Limb (tissue), 2 donors: ENCODE measurements around the gene SLC34A1.
"Not testable (repeated sequence)": the region's sequence is repeated elsewhere in the genome, so short reads cannot be mapped to it uniquely, and the experiment has no call there.

Experiments
- DNase-seq, 2 donors: peaks; one replicate each; pipeline ENCODE4 v3.0.0-alpha.2; 2016; ENCODE audit errors: extremely low spot score in 2 of 2

SLC34A1 gene

DNA sequence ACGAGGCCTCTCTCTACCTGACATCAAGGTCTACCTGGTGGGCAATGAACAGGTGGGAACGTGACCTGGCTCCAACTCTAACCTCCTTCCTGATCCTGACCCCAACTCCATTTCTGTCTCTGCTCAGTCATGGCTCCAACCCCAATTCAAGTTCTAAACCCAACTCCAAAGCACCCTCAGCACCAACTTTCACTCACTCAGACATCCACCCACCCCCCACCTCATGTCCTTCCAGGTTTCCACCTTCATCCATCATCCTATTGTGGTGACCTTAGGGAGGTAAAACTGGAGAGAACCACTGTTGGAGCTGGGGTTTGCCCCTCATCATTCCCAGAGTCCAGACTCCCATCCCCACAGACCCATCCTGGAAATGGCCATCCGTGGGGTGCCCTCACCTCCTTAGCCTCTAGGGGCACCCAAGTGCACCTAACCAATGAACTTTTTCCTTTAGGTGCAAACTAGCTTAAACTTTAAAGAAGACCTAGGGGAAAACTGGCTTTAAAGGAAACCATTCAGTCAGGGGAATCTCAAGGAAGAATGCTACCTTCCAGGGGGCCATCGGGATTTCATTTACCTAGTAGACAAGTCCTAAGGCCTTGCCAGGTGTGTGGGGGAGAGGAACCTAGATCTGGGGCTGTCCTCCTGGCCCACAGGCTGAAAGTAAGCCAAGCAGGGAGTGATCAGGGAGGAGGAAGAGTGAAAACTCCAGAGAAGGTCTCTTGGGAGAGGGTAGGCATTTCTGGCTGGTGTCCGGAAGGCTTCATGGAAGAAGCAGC, 15.2 kb upstream of the SLC34A1 start:
- no peak for DNase-seq

DNA sequence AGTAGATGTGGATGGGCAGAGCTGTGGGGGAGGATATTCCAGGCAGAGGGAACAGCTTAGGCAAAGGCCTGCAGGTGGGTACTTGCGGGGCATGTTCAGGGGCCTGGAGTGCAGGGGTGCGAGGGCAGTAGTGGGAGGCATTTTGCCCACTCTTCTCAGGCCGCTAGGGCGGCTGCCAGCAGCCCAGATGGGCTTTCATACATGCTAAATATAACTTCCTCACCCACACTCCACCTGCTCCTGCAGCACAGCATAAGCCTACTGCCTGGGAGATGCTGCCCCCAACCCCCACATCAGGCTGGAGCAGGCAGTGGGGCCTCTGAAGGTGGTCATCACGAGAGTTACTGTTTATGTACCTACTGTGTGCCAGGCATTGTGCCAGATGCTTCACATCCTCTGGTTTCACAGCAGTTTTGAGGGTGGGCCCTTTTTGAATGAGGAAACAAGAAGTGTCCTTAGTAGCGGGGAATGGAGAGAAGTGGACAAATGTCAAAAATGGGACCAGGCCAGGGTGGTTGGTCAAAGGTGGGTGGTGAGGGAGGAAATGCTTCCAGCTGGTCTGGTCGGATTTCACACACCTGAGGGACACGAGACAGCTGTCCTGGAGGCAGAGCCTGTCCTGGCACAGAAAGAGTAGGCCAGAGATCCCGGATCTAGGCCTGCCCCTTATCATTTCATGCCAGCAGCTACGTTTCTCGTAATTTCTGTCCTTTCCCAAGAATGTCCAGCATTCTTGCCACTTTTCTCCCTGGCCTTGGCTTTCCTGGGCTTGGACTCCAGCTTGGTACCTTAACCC, 14.4 kb upstream of the SLC34A1 start:
- DNase-seq, result no peak

DNA sequence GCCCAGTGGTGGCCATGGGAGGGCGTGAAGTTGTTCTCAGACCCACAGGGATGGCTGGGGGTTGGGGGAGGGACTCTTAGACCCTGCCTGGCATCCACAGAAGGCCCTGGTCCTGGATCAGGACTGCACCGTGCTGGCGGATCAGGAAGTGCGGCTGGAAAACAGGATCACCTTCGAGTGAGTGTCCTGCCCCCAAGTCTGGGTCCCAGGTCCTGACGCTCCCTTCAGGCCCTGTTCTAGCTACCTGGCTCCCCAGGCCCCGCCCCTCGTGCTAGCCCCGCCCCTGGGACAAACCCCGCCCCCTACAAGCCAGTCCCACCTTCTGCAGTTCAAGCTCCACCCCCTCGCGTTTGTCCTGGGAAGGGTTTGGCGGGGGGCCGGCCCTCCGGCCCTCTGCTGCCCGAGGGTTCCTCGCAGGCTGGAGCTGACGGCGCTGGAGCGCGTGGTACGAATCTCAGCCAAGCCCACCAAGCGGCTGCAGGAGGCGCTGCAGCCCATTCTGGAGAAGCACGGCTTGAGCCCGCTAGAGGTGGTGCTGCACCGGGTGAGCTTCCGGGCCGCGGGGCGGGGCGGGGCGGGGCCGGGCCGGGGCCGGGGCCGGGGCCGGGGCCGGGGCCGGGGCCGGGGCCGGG, 13.6 kb upstream of the SLC34A1 start:
- DNase-seq, result peak; percentile 76 to 84

DNA sequence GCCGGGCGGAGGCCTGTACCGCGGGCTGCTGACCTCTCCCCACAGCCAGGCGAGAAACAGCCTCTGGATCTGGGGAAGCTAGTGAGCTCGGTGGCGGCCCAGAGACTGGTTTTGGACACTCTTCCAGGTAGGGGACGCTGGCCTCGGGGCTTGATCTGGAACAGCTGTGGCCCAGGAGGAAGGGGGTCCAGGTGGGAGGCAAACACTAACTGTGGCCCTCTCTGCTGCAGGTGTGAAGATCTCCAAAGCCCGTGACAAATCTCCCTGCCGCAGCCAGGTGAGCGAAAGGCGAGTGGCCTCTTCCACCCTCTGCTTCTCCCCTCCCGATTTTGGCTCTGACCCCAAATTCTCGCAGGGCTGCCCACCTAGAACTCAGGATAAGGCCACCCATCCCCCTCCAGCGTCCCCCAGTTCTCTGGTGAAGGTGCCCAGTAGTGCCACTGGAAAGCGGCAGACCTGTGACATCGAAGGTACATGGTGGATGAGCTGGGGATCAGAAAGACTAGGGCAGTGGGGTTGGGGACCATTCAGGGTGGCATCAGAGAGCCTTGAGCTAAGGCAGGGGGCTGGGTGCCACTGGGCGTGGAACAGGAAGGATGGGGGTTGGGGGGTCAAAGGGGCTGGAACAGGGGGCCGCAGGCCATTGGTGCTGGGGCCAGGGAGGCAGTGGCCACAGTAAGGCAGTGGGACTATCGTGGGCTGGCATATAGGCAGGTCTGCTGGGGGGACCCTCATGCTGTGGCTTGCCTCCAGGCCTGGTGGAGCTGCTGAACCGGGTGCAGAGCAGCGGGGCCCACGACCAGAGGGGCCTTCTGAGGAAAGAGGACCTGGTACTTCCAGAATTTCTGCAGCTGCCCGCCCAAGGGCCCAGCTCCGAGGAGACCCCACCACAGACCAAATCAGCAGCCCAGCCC, 12.9 kb upstream of the SLC34A1 start:
- DNase-seq, result no peak

DNA sequence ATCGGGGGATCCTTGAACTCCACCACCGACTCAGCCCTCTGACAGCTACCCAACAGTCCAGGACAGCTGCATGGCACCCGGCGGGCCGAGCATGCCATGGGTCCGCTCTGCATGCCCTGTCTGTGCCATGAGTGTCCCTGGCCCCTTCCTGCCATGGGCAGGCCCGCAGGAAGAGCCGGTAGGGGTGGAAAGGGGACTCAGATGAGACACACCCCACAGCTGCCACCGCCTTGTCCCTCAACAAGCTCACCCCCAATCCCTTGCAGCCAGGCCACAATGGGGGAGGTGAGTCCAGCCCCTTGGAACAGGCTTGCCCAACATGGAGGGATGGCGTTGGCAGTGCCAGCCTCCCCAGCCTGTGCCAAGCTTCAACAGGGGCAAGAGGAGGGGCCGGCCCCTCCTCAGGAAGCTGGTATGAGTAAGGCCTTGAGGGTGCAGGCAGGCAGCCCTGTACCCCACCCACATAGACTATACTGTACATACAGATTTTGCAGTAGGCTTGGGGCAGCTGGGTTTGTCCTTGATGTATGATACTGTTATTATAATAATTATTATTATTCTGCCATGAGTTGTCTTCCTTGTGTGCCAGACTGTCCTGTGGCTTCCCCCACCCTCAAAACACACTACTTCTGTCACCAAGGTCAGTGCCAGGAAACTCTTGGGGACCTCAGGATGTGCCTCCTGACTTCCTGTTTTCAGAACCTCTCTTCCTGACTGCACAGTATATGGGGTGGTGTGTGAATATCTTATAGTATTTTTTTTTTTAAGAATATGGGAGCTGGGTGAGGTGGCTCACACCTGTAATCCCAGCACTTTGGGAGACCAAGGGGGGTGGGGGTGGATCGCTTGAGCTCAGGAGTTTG, 12.0 kb upstream of the SLC34A1 start:
- no peak for DNase-seq

DNA sequence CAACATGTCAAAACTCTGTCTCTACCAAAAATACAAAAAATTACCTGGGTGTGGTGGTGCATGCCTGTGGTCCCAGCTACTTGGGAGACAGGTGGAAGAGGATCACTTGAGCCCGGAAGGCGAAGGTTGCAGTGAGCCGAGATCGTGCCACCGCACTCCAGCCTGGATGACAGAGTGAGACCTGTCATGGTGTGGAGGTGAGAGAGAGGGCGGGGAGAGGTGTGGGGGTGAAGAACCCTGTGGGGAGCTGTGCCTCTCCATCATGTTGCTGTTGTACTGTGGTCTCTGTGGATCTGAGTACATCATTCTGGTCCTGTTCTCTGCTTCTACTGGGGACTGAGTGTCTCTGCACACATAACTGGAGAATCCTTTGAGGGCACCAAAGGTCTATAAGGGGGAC, 11.3 kb upstream of the SLC34A1 start:
- no peak for DNase-seq

DNA sequence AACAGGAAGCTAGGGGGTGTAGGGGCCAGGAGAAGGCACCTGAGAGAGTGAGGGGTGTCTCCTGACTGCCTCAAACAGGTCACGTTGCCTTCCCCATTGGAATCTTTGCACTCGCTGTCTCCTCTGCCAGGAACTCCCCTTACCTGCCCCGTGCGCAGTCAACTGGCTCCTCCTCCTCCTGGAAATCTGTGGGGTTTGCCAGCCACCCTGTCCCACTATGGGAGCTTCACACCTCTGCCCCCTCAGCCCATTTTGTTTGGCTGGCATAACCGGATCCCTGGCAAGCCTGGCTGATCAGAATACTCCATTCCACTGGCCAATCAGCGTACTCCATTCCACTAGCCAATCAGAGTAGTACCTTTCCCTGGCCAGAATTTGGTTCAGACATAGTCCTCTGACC, 10.4 kb upstream of the SLC34A1 start:
- no peak for DNase-seq

DNA sequence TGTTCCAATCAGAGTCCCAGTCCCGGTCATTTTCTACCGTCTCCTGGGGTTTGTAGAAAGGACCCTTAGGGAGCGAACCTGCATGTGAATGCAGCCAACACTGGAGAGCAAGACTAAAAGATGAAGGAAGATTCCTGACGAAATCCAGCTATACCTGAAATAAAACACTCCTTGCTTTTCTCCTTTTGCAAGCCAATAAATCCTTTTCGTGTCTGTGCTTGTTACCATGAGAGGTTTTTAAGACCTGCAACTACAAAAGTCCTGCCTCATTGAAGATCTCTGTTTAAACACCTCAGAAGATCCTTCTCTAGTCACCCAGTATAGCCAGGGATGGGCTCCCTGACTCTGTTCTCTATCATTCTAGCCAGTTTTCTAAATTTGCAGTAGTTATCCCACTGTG, 10.0 kb upstream of the SLC34A1 start:
- DNase-seq, result no peak

DNA sequence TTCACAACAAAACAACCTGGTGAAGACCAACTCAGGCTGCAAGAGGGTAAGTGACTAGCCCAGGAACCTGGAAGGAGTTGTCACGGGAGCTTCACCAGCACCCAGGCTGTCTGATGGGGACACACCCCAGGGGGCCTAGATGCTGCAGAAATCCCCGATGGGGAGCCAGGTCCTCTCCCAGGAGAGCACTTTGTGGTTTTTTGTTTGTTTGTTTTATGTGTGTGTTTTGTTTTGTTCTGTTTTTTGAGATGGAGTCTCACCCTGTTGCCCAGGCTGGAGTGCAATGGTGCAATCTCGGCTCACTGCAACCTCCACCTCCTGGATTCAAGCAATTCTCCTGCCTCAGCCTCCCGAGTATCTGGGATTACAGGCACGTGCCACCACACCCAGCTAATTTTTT, 8.7 kb upstream of the SLC34A1 start:
- not testable (repeated sequence) for DNase-seq

DNA sequence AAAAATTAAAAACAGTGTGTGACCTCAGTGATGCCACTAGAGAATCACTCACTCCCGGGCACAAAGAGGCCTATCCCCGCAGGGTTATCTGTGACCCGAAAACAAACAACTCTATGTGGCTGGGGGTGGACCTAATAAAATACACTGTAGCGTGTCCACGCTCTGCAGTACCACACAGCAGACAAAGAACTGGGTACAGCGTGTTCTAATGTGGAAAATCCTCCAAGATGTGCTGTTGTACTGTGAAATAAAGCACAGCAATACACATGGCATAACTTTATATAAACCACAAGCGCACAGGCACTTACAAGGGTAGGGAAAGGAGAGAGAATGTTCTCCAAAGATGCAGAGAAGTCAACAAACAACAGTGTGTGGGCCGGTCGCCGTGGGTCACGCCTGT, 8.1 kb upstream of the SLC34A1 start:
- no peak for DNase-seq

DNA sequence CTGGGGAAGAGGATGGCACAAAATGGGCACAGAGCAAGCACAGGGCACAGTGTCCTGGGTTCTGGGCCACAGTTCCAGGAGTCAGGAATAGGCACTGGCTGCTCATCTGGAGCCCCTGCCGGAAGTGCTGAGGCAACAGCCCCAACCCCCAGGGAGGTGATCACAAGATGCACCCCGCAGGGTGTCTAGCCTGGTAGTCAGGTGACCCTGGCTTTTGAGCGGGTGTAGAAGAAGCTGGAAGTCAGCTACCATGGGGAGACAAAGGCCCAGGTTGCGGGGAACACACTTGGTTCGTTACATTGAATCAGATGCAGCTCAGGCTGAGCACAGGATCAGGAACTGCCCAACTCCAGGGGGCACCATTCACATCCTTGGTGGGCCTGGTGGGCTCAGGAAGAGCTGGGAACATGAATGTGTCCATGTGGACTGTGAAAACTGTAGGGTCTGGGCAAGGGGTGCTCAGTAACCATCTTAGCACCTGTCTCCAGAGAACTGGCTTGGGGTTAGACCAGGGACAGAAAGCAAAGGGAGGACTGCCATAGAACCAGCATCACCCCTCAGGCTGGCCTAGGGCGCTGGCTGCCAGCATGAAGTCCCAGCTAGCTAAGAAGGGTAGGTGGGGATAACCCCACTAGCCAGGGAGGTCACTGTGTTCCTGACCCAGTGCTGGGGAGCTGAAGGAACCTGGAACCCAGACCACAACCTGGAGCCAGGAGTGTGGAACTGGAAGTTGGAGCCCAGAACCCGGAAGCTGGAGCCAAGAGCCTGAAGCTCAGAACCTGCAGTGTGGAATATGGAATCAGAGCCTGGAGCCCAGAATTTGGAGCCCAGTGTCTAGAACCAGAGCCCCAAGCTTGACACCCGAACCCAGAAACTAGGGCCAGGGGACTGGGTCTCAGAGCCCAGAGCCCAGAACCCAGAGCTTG, 6.1 kb upstream of the SLC34A1 start:
- DNase-seq, result no peak

DNA sequence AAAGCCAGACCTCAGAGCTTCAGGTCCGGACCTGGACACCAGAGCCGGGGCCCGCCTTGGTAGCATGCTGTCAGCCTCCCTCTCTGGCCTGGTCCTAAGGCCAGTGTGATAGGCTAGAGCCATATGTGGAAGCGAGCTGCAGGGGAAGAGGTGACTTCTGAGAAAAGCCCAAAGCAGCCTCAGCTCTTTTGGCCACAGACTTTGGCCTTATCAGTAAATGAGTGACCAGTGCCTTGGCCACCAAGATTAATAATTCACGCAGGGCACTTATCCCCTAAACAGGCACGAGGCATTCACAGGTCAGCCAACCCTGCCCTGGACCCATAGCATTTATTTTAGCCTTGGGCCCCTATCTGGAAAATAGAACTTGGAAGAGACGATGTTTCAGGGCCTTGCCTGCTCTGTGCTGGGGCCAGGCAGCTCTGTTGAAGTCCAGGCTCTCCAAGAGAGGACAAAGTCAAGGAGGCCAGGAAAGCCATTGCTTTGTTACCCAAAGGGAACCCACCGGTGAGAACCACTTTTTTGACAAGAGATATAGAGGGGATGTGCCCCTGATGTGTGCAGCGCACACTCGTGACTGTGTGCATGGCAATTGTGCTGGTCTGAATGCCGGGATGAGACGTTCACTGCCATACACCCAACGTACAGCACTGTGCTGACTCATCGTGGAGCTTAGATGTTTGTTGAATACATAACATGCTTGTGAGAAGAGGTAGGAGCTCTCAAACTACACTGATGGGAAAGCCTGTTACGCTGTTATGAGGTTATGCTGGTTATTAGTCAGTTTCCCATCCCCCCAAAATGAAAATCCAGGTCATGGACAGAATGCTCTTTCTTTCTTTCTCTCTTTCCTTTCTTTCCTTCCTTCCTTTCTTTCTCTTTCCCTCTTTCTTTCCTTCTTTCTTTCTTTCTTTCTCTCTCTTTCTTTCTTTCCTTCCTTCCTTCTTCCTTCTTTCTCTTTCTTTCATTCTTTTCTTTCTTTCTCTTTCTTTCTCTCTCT, 5.0 kb upstream of the SLC34A1 start:
- DNase-seq, result no peak

DNA sequence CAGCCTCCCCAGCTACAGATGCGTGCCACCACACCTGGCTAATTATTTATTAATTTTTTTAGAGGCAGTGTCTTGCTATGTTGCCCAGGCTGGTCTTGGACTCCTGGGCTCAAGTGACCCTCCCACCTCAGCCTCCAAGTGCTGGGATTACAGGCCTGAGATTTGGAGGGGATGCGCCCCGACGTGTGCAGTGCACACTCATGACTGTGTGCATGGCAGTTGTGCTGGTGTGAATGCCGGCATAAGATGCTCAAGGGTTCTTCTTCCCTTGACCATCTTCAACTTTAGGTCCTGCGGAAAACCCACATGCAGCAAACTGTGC, 3.5 kb upstream of the SLC34A1 start:
- DNase-seq, result no peak

DNA sequence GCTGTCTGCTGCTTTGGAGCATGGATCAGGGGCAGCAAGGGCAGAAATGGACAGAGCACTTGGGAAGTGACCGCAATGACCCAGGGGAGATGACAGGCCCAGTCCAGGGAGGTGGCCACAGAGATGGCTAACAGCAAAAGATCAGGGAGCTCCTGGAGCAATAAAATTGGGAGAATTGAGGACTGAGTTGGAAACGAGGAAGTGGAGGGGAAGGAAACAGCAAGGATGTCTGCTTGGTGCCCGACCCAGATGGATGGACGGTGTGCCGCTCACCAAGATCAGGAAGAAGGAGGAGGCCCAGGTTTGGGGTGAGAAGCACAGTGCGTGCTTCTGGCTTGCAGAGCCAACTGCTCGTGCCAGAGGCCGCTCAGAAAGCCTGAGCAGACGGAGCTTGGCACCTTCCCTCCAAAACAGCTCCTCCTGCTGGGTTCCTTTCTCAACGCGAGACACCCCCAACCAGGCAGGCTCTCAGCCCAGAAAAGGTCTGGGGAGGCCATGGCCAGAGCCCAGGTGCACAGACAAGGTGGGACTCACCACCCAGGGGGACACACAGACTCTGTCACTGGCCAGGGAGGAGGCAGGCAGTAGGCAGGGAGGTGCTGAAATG, 1.7 kb upstream of the SLC34A1 start:
- peak in 1 of 2 donors; percentile 35 for DNase-seq

DNA sequence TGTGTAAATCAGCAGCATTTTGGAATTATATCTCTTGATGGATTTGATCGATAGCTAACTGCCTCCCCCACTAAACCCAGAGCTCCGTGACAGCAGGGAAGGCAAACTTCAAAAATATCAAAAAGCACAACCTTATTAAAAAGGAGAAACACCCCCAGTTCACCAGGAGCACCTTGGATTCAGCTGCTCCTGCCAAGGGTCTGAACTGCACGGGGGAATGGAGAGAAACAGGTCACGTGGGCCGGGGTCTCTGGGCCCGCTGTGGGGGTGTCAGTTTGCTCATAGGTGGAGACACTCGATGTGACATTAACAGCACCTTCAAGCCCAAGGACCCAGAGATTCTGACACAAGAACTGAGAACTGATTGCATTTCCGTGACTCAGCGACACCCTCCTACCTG, 1.1 kb upstream of the SLC34A1 start:
- DNase-seq, result no peak

DNA sequence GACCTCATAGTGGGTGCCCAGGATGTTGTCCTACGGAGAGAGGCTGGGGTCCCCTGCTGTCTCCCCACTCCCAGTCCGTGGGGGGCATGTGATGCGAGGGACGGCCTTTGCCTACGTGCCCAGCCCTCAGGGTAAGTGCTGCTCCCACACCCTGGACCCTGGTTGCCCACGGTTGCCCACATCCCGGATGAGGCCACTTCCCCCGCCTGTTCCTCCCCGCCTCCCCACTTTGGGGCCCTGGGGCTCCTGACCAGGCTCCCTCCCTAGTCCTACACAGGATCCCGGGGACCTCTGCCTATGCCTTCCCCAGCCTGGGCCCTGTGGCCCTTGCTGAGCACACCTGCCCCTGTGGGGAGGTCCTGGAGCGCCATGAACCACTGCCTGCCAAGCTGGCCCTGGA, 1.5 kb downstream of the SLC34A1 start:
- DNase-seq, result no peak

DNA sequence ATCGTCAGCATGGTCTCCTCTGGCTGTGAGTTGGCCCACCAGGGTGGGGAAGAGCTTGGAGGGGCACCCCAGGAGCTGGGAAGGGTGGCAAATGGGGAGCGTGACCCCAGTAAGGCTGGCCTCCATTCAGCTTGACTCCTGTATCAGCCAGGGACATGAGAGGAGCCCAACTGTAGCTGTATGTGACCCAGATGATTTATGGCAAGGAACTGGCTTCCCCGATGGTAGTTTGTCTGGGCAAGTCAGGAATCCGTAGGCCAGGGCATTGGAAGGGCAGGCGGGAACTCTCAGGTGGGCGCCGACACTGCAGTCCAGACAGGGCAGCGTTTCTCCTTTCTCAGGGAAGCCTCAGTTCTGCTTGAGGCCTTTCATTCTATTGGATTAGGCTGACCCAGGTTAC, 2.3 kb downstream of the SLC34A1 start:
- no peak for DNase-seq

DNA sequence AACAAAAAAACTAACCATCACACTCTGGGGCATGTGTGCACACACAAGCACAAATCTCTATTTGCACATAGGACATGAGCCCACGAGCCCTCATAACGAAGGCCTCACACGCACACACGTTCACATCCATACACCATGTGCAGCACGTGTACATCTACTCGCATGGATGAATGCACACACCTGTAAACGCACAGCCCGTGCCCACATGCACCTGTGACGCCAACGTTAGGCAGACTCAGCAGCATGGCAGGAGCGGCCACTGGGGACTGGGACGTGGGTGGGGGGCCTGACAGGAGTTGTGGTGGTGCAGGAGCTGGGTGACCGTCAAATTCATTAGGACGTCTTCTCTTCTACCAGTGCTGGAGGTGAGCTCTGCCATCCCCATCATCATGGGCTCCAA, 3.2 kb downstream of the SLC34A1 start:
- no peak for DNase-seq
